IMR-90 (cell line): Measurements from ENCODE around the gene ATIC. TPM values are rescaled to one million over a fixed set of nuclear protein-coding genes. Genes with fewer than 3 reads are reported as not detected.
A peak's percentile ranks its signal among the peaks of the same experiment; 100 is the strongest.

Source experiments
- ATAC-seq: fragments of 200-7000 bp; cut with Tn5 transposase; 2 replicates; pipeline ENCODE4 v1.9.1; 2020; ENCODE audit warnings: low read depth, mild to moderate bottlenecking, moderate library complexity
- BruUV-seq: library from RNA; stranded (reverse); fragments of 400-500 nt; replicated peaks from 2 replicates; lab custom pipeline; 2021; lab: Mats Ljungman, UMichigan
- CTCF ChIA-PET: fragments of 300-600 bp; formaldehyde crosslinking; extraction: SDS; loops from one replicate; lab custom pipeline; 2021; ENCODE audit warnings: antibody characterized with exemption; lab: Yijun Ruan, JAX
- POLR2A ChIA-PET: fragments of 300-600 bp; sonication (Branson Sonifier 250); formaldehyde crosslinking; loops from one replicate; lab custom pipeline; 2022; ENCODE audit warnings: antibody characterized with exemption; ENCODE audit not compliant: unreplicated experiment; lab: Charles Lee
- DNase-seq: peaks from one replicate; pipeline ENCODE4 v3.0.0; 2013
- H2AFZ ChIP-seq: replicated peaks from 2 replicates; pipeline ENCODE3; 2013; ENCODE audit warnings: low read length, mild to moderate bottlenecking; ENCODE audit not compliant: poor library complexity
- H2AK5ac ChIP-seq: 2 replicates; pipeline ENCODE4 v1.6.1; 2013; ENCODE audit warnings: low read depth, low read length, inconsistent platforms
- H2AK9ac ChIP-seq: replicated peaks from 2 replicates; pipeline ENCODE3; 2013; ENCODE audit warnings: mild to moderate bottlenecking, low read depth, low read length, moderate library complexity; ENCODE audit not compliant: poor library complexity
- H2BK120ac ChIP-seq: 2 replicates; pipeline ENCODE4 v1.6.1; 2013; ENCODE audit warnings: low read depth, low read length, inconsistent platforms
- H2BK15ac ChIP-seq: 3 replicates; pipeline ENCODE4 v1.6.1; 2013; ENCODE audit warnings: low read depth, low read length, inconsistent platforms
- H2BK20ac ChIP-seq: 2 replicates; pipeline ENCODE4 v1.6.1; 2013; ENCODE audit warnings: low read depth, mild to moderate bottlenecking, inconsistent platforms, low read length, moderate library complexity
- H2BK5ac ChIP-seq: 2 replicates; pipeline ENCODE4 v1.6.1; 2013; ENCODE audit warnings: mild to moderate bottlenecking, low read depth, low read length, inconsistent platforms; ENCODE audit not compliant: poor library complexity, severe bottlenecking
- H3K14ac ChIP-seq: replicated peaks from 2 replicates; pipeline ENCODE4 v1.6.1; 2013; ENCODE audit warnings: low read depth, low read length, inconsistent platforms
- H3K18ac ChIP-seq: 2 replicates; pipeline ENCODE4 v1.6.1; 2013; ENCODE audit warnings: low read depth, low read length, control low read depth
- H3K23ac ChIP-seq: 2 replicates; pipeline ENCODE4 v1.6.1; 2013; ENCODE audit warnings: low read depth, low read length, inconsistent platforms
- H3K27ac ChIP-seq: 2 replicates; pipeline ENCODE4 v1.5.1; 2013; ENCODE audit warnings: mild to moderate bottlenecking, control low read depth, low read length; ENCODE audit not compliant: insufficient read depth
- H3K27me3 ChIP-seq: 2 replicates; pipeline ENCODE4 v1.6.1; 2013; ENCODE audit warnings: low read length; ENCODE audit not compliant: control insufficient read depth, insufficient read depth
- H3K36me3 ChIP-seq: 2 replicates; pipeline ENCODE4 v1.6.1; 2013; ENCODE audit warnings: low read length, mixed read lengths; ENCODE audit not compliant: control insufficient read depth, insufficient read depth
- H3K4ac ChIP-seq: 2 replicates; pipeline ENCODE4 v1.6.1; 2013; ENCODE audit warnings: low read depth, low read length, inconsistent platforms
- H3K4me1 ChIP-seq: 2 replicates; pipeline ENCODE4 v1.6.1; 2013; ENCODE audit warnings: low read length, mixed read lengths; ENCODE audit not compliant: control insufficient read depth, insufficient read depth
- H3K4me2 ChIP-seq: 2 replicates; pipeline ENCODE4 v1.6.1; 2013; ENCODE audit warnings: low read depth, mild to moderate bottlenecking, control low read depth, low read length, moderate library complexity
- H3K4me3 ChIP-seq: 2 replicates; pipeline ENCODE4 v1.5.1; 2013; ENCODE audit warnings: low read depth, mild to moderate bottlenecking, control low read depth, low read length, moderate library complexity; ENCODE audit not compliant: insufficient read depth
- H3K56ac ChIP-seq: 2 replicates; pipeline ENCODE4 v1.6.1; 2013; ENCODE audit warnings: low read length, inconsistent platforms; ENCODE audit not compliant: insufficient read depth; ENCODE audit errors: extremely low read depth
- H3K79me1 ChIP-seq, 2 experiments: 2 replicates each; pipeline ENCODE4 v1.6.1; 2013; ENCODE audit warnings: low read length in 2 of 2, inconsistent platforms in 1 of 2, low read depth in 1 of 2
- H3K9ac ChIP-seq: 2 replicates; pipeline ENCODE4 v1.6.1; 2013; ENCODE audit warnings: low read depth, low read length, control low read depth
- H3K9me1 ChIP-seq: 2 replicates; pipeline ENCODE4 v1.6.1; 2013; ENCODE audit warnings: low read length, inconsistent platforms; ENCODE audit not compliant: insufficient read depth
- H3K9me3 ChIP-seq: 2 replicates; pipeline ENCODE4 v1.6.1; 2013; ENCODE audit warnings: low read length; ENCODE audit not compliant: control insufficient read depth, insufficient read depth
- H4K20me1 ChIP-seq: 2 replicates; pipeline ENCODE4 v1.6.1; 2013; ENCODE audit warnings: low read length, inconsistent platforms; ENCODE audit not compliant: insufficient read depth
- H4K5ac ChIP-seq: 2 replicates; pipeline ENCODE4 v1.6.1; 2013; ENCODE audit warnings: mild to moderate bottlenecking, low read depth, low read length, control low read depth
- H4K8ac ChIP-seq, 2 experiments: 2 replicates each; pipeline ENCODE4 v1.6.1; 2013; ENCODE audit warnings: low read depth in 2 of 2, low read length in 2 of 2, control low read depth in 1 of 2, inconsistent platforms in 1 of 2
- H4K91ac ChIP-seq: 2 replicates; pipeline ENCODE4 v1.6.1; 2013; ENCODE audit warnings: low read depth, low read length, inconsistent platforms; ENCODE audit not compliant: insufficient read depth
- CEBPB ChIP-seq: IDR thresholded peaks from 2 replicates; pipeline ENCODE4 v1.6.1; 2012; ENCODE audit warnings: low read depth, low read length, improper control_type of control experiment
- CHD1 ChIP-seq: IDR thresholded peaks from 2 replicates; pipeline ENCODE4 v1.6.1; 2012; ENCODE audit warnings: low read depth, low read length, improper control_type of control experiment
- MAFK ChIP-seq: IDR thresholded peaks from 2 replicates; pipeline ENCODE4 v1.6.1; 2012; ENCODE audit warnings: low read depth, low read length, improper control_type of control experiment
- MXI1 ChIP-seq: IDR thresholded peaks from 2 replicates; pipeline ENCODE4 v1.6.1; 2012; ENCODE audit warnings: low read depth, mild to moderate bottlenecking, low read length, moderate library complexity, borderline replicate concordance
- NFE2L2 ChIP-seq: fragments of 150-350 bp; IDR thresholded peaks from 2 replicates; pipeline ENCODE4 v1.6.1; 2016; ENCODE audit warnings: low read depth, mild to moderate bottlenecking, low read length
- RCOR1 ChIP-seq: IDR thresholded peaks from 2 replicates; pipeline ENCODE4 v1.6.1; 2012; ENCODE audit warnings: mild to moderate bottlenecking, low read length, improper control_type of control experiment; ENCODE audit not compliant: insufficient replicate concordance
- RFX5 ChIP-seq: IDR thresholded peaks from 2 replicates; pipeline ENCODE4 v1.8.0; 2012; ENCODE audit warnings: low read depth, mild to moderate bottlenecking, low read length, moderate library complexity
- WGBS, 2 experiments: methylation state at CpG; one replicate each; pipeline versions ENCODE4 v1.1.5 to v1.1.7; 2013; ENCODE audit warnings: missing lambda C conversion rate in 2 of 2; ENCODE audit not compliant: insufficient read length in 1 of 2; ENCODE audit errors: extremely low coverage in 2 of 2; 5-methylcytosine and 5-hydroxymethylcytosine counted together
- dilution Hi-C: fragments of 300-500 bp; cut with HindIII; formaldehyde crosslinking; loops from one replicate; pipeline ENCODE4 v1.14.3; 2018; ENCODE audit warnings: low sequenced_read_pairs; ENCODE audit not compliant: unreplicated experiment
- in situ Hi-C: fragments of 300-500 bp; cut with MboI; formaldehyde crosslinking; loops from 3 replicates; pipeline ENCODE4 v1.14.3; 2019; ENCODE audit warnings: low sequenced_read_pairs, inconsistent platforms, mixed read lengths
- intact Hi-C: fragments of 100-400 bp; cut with micrococcal nuclease; formaldehyde crosslinking; loops from 2 replicates; pipeline ENCODE4 v1.10.0; 2022
- polyA plus RNA-seq, 3 experiments: library from polyadenylated mRNA; depleted of rRNA; stranded (reverse); fragments of >200 nt; gene quantifications; 2 replicates each; pipeline ENCODE4 v1.2.3, GENCODE V29; 2012; ENCODE audit warnings: low replicate concordance in 1 of 3
- total RNA-seq: library from RNA; depleted of rRNA; stranded (reverse); fragments of >200 nt; gene quantifications from 2 replicates; pipeline ENCODE4 v1.2.3, GENCODE V29; 2012
- TF ChIP-seq, protein P1 (sequence below): fragments of 150-350 bp; IDR thresholded peaks from 2 replicates; pipeline ENCODE4 v1.6.1; 2016; ENCODE audit warnings: low read depth, mild to moderate bottlenecking, low read length, moderate library complexity, borderline replicate concordance

Gene ATIC
- total and polyA plus RNA-seq, 2 of the 4 experiments (the other 2 are of a cell fraction): 30.5 to 101 TPM

DNA sequence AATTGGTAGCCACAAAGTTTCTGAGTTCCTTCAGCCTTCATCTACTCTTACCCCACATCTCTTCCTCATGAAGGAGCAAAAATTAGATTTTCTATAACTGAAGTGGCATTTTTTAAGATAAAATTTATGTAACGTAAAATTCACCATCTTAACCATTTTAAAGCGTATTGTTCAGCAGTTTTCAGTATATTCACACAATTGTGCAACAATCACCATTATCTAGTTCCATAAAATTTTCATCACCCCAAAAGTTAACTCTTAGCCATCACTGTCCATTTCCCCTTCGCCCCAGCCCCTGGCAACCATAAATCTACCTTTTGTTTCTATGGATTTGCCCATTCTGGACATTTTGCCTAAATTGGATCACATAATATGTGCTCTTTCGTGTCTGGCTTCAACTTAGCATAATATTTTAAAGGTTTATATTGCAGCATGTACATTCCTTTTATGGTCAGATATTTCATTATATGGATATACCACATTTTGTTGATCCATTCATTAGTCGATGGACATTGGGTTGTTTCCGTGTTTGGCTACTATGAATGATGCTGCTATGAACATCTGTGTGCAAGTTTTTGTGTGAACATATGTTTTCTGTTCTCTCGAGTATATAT, 44.6 kb downstream of the ATIC start:
- ChIA-PET POLR2A (no interaction called here), CTCF (no interaction called here)
- Histone ChIP-seq H3K56ac (no peak overlapping the region), H3K36me3 (peaks cover 16% of the 10 kb centered on the region), H3K9me1 (peaks cover 2% of the 10 kb centered on the region; the same call in 1 of the 2 replicates), H3K23ac (no peak overlapping the region), H2BK15ac (no peak overlapping the region), H3K4me2 (no peak overlapping the region), H2AK5ac (no peak overlapping the region), H2BK120ac (no peak overlapping the region), H3K4me3 (no peak overlapping the region), H3K4me1 (peaks cover 3% of the 10 kb centered on the region; the same call in 1 of the 2 replicates), H4K5ac (no peak overlapping the region), H4K8ac (no peak overlapping the region), H3K79me1 (no peaks in the 10 kb centered on the region; a peak in 1 of 4 replicates), H3K27ac (no peak overlapping the region), H3K9me3 (no peaks in the 10 kb centered on the region), H3K9ac (no peak overlapping the region), H4K20me1 (peaks cover 7% of the 10 kb centered on the region), H2AK9ac (no peak overlapping the region), H2AFZ (no peak overlapping the region), H3K27me3 (no peaks in the 10 kb centered on the region), H3K4ac (no peak overlapping the region), H4K91ac (no peak overlapping the region), H2BK5ac (no peak overlapping the region), H2BK20ac (no peak overlapping the region), H3K18ac (no peak overlapping the region), H3K14ac (no peak overlapping the region)
- WGBS, 2 experiments: 51% methylated on average over 3 of the region's 7 CpGs; no CpG with 5 or more reads in 1 of the 2 experiments
- ATAC-seq (no peak), DNase-seq (no peak)
- no TSS peak for BruUV-seq
- TF ChIP-seq MXI1: no peak
- no peak for TF ChIP-seq MAFK
- TF ChIP-seq CHD1: no peak
- peak; percentile 75 for TF ChIP-seq CEBPB
- no peak for TF ChIP-seq RFX5
- TF ChIP-seq, protein P1, sequence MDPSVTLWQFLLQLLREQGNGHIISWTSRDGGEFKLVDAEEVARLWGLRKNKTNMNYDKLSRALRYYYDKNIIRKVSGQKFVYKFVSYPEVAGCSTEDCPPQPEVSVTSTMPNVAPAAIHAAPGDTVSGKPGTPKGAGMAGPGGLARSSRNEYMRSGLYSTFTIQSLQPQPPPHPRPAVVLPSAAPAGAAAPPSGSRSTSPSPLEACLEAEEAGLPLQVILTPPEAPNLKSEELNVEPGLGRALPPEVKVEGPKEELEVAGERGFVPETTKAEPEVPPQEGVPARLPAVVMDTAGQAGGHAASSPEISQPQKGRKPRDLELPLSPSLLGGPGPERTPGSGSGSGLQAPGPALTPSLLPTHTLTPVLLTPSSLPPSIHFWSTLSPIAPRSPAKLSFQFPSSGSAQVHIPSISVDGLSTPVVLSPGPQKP: no peak
- 0 out of 2 replicates have a peak, but pooled peaks have one; percentile 1 for TF ChIP-seq NFE2L2
- TF ChIP-seq RCOR1: no peak
- dilution Hi-C loops (no loop called here), intact Hi-C loops (no loop called here), in situ Hi-C loops (no loop called here)
